ENCODE data around the gene ATP2C2. TPM values are rescaled to one million over a fixed set of nuclear protein-coding genes. Genes with fewer than 3 reads are reported as not detected.

ATP2C2 gene
- total RNA-seq, 1 donor from 2014 or later: 0.18 TPM

DNA sequence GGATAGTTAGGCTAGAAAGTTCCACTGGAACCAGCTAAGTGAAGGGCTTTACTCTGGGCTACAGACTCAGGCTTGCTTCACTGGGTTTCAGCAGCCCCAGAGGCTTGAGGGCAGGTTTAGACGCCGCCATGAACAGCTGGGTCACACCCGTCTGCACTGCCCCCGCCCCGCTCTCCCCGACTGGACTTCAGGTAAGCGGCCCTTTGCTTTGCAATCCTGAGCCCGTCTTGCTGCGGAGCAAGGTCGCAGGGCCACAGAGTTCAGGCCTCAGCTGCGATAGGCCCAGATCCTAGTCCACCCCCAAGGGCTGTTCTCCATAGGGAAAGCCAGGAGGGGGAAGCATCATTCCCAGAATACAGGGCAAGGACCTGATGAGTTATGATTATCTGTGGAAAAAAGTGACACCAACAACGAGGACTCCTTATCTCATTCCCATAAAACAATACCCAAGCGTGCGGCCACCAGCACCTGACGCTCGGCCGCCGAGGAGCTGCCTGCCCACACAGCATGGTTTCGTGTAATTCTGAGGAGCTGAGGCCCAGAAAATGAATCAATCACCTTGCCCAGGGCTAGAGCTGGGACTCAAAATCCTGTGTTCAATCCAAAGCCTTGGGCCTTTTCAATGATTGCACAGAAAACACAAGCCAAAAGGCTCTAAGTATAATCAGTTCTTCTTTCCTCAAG is 115.7 kb downstream of the ATP2C2 start:
- DNase-seq (ENCODE audit: low spot score) (peak; percentile 40), ATAC-seq (no peak)

DNA sequence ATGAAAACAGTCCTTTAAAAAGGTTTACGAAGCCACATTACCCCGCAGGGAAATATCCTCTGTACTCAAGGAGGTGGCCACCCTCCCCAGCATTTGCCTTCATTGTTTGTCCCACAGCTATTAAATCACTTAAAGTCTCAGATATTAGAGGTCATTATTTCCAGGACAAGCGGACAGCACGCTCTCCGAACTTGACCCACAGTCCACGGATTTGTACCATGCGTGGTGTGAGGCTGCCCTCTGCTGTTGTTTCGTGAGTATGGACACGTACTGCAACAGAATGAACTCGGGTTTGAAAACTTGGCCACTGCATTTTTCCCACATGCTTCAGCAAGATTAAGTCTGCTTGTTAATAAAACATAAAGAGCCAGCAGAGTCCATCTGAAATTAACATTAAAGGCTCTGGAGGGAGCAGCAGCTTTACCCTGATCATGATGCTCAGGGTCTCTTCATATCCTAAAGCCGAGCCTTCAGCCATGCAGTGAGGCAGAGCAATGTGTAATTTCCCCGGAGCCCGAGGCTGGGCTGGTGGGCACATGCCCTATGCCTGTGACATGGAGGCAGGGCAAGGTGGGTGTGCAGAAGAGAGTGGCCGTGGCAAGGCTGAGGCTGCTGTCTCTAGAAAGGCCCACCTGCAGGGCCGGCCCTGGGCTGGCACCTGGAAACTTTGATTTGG is 116.4 kb downstream of the ATP2C2 start:
- ATAC-seq (peak; percentile 97), DNase-seq (ENCODE audit: low spot score) (peak; percentile 71)

DNA sequence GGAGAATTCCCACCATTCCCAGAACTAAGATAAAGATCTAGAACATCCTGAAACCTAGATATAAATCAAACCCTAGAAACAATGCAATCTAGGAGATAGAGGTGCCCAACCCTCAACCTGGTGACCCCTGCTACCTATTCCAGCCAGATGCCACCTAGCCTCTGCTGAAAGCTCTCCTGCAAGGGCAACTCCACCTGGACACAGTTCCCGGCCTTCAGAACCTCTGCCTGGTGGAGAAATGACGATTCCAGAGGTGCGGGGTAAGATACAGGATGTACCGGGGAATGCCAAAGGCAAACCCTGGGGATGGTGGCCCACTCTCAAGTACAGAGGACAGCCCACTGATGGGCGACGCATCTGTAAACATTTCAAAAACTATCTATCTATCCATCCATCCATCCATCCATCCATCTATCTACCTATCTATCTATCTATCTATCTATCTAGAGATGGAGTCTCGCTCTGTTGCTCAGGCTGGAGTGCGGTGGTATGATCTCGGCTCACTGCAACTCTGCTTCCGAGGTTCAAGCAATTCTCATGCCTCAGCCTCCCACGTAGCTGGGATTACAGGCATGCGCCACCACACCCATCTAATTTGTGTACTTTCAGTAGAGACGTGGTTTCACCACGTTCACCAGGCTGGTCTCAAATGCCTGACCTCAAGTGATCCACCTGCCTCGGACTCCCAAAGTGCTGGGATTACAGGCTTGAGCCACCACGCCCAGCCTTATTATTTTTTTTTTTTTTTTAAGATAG is 117.1 kb downstream of the ATP2C2 start:
- DNase-seq (ENCODE audit: low spot score) (peak; percentile 27), ATAC-seq (no peak)

DNA sequence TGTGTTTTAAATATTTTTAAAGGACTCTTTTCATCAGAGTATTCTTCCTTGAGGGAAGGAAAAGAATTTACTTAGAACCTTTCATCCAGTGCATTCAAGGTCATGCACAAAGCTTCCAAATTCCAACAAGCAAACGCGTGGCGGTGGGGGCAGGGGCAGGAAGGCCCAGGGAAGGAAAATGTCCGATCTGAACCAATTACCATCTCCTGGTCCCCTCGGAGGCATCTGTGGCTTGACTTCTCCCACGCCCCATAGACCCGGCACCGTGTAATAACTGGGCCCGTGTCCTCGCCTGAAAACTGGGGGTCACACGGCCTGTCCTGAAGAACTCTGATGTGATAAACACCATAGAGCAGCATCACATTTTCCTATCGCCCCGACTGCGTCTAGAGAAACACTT is 117.8 kb downstream of the ATP2C2 start:
- ATAC-seq (no peak), DNase-seq (ENCODE audit: low spot score) (peak; percentile 24)

DNA sequence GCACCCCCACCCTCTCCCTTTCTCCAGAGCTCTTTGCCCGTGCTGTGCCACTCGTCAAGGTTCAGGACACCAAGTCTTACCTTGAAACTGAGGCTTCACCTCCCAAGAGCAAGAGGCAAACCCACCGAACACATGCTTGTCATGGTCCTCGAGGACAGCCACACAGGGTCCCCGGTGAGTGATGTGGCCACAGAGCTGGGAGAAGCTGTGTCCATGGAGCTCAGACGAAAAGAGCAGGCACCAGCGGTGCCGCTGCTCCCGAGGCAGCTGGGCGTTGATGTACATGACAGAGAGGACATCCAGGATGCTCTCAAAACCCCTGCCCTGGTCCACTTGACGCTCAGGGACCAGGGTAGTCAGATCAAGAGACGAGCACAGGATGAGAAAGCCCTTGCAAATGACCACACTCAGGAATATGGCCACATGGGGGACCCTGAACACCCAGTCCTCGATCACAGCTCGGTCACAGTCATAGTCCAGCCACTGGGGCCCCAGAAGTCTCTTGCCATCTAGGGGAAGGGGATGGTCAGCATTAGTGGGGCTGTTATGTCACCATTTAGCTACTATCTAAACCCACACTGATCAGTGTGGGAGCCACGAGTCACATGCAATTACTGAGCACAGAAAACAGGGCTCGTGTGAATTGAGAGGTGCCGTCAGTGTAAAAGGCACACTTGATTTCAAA is 118.4 kb downstream of the ATP2C2 start:
- DNase-seq (ENCODE audit: low spot score): peak; percentile 39
- no peak for ATAC-seq

DNA sequence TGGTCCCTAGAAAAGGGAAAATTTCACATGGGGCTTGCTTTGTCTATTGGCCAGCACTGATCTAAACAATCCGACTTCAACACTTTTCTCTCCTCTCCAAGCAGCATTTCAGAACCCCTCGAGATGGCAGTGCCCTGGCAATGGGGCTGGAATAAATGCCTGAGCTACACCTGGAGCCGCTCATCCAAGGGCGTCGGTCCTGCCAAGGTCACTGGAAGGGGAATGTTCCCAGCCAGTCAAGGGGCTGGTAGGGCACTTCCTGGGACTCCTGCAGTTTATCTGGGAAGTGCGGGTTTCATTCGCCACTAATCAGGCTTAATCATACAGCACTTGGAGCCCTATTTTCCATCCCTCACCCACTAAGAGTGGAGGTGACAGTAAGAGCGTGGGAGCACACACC is 119.0 kb downstream of the ATP2C2 start:
- ATAC-seq: no peak
- peak; percentile 19 for DNase-seq (ENCODE audit: low spot score)

DNA sequence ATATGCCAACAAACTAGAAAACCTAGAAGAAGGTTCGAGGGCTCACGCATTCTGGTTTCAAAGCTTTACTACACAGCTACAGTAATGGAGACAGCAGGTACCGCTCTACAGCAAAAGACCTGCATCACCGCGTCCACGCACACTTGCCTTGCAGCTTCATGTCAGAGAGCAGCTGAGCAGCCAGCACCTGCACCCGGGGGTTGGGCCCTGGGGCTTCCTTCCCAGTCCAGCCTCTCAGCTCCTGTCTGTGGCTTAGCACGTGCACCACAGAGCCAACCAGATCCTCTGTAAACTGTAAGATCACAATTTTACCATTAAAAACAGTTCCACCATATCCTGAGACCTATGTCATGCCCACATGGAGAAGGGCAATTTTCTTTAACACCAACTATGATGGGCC is 120.8 kb downstream of the ATP2C2 start:
- DNase-seq (ENCODE audit: low spot score) (peak; percentile 21), ATAC-seq (no peak)

DNA sequence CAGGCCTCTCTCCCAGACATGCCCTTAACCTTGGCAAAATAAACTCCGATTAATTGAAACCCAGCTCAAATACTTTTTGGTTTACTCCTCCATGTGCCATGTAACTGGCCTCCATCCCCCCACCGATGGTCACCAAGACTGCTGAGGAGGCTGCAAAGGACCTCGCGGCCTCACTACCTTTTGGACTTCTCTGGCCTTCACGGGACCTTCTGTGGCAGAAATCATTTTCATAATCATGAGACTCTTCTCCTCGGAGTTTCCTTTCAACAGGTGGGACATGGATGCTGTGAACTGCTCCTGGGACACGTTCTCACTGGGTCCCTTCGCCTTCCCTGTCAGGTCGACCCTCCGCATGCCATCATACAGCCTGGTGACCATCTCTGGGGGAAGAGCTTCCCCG is 127.2 kb downstream of the ATP2C2 start:
- ATAC-seq: no peak
- peak; percentile 19 for DNase-seq (ENCODE audit: low spot score)

DNA sequence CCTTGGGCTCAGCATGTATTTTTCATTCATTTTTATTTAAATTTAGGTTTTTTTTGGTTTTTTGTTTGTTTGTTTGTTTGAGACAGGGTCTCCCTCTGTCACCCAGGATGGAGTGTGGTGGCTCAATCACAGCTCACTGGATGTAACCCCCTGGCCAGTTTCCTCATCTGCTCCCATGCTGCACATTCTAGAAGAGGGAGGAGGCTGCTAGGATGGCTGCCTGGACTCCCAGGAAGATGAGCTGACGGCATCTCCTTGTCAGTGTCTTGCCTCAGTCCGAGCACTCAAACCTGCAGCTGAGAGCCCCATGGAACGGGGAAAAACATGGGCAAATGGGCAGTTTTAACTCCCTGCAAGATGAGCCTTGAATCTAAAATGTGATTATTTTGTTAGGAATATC is 128.7 kb downstream of the ATP2C2 start:
- peak; percentile 24 for DNase-seq (ENCODE audit: low spot score)
- no peak for ATAC-seq

DNA sequence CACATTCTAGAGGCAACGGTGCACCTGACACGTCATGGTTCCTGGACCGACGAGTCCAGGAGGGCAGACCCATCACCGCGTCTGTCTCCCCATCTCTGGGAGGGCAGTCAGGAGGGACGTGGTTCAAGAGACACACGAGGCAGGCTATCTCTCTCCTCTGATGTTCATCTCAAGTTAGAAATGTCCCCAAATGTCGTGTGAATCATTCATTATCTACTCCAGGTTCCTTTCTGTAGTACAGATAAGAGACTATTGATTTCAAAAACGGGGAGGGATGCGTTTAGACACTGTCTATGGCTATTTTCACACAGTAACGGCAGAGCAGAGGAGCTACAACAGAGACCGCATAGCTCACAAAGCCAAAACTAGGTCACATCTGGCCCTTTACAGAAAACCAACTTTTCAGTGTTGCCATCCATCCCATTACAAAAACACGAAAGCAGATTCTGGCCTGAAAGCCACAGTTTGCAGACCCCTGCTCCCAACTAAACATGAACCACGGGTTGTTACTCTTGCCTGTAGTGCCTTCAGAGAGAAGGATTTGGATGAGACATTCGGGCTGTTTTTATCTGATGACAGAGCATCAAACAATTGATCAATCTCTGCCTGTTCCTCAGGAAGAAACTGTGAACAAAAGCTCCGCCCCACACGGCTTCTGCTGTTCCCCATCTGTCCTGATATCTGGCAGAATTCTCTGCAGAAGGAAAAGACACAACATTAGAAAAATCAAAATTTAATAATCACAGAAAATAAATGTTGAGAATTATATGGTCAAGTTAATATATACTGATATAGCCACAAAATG is 129.3 kb downstream of the ATP2C2 start:
- peak; percentile 33 for DNase-seq (ENCODE audit: low spot score)
- no peak for ATAC-seq

DNA sequence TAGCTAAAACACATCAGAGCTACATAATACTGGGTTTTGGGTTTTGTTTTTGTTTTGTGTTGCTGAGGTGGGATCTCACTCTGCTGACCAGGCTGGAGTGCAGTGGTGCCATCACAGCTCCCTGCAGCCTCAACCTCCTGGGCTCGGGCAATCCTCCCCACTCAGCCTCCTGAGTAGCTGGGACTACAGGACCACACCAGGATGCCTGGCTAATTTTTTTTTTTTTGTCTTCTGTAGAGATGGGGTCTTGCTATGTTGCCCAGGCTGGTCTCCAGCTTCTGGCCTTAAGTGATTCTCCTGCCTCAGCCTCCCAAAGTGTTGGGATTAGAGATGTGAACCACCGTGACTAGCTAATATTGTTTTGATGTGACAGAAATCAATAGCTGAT is 129.9 kb downstream of the ATP2C2 start:
- ATAC-seq (no peak), DNase-seq (ENCODE audit: low spot score) (peak; percentile 3)

DNA sequence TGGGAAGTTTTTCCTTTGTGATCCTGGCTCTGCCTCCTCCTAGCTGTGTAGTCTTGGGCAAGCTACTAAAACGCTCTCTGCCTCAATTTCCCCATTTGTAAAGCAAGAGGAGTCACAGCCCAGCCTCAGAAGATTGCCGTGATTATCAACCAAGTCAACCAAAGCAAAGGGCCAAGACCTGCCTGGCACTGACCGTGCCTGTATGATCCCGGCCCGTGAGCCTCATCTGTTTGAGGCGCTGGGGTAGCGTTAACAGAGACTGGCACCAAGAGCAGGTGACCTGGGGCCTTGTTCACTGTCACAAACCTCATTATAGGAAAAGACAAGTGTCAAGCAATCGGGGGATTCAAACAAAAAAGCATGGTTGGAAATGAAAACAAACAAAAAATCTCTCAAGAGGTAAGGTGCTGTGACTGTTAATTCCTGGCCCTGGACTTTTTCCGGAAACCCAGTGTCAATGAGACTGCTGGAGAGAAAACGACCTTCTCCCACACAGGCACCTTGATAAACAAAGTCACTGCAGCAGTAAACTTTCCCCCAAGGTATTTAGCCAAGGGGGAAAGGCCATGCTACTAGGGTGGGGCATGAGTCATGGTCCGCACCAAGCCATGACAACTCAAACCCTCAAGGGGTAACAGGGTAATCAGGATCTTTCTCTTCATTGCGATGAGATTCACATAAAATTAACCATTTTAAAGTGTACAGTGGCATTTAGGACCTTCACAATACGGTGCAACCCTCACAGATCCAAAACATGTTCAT is 130.7 kb downstream of the ATP2C2 start:
- no peak for DNase-seq (ENCODE audit: low spot score)
- no peak for ATAC-seq

DNA sequence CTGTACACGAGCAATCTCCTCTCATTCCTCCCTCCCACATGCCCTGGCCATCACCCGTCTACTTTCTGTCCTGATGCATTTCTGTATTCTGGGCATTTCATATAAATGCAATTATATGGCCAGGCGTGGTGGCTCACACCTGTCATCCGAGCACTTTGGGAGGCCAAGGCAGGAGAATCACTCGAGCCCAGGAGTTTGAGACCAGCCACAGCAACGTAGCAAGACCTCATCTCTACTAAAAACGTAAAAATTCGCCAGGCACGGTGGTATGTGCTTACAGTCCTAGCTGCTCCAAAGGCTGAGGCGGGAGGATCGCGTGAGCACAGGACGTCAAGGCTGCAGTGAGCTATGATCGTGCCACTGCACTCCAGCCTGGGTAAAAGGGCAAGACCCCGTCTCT is 131.3 kb downstream of the ATP2C2 start:
- DNase-seq (ENCODE audit: low spot score) (no peak), ATAC-seq (no peak)

DNA sequence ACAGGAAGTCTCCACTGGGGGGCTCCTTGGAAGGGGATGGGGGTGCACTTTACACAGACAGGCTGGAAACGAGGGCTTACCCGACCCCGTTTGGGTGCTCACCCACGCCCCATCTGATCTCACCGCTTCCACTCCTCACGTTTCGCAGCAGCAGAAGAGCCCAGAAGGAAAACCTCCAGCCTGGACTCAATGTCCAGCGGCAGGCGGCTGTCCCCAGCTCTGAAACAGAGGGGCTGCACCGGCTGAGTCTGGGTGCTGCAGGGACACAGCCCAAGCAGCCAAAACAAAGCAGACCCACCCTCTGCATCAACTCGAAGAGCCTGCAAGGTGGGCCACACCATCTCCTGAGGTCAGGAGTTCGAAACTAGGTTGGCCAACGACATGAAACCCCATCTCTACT is 132.2 kb downstream of the ATP2C2 start:
- ATAC-seq (no peak), DNase-seq (ENCODE audit: low spot score) (no peak)

DNA sequence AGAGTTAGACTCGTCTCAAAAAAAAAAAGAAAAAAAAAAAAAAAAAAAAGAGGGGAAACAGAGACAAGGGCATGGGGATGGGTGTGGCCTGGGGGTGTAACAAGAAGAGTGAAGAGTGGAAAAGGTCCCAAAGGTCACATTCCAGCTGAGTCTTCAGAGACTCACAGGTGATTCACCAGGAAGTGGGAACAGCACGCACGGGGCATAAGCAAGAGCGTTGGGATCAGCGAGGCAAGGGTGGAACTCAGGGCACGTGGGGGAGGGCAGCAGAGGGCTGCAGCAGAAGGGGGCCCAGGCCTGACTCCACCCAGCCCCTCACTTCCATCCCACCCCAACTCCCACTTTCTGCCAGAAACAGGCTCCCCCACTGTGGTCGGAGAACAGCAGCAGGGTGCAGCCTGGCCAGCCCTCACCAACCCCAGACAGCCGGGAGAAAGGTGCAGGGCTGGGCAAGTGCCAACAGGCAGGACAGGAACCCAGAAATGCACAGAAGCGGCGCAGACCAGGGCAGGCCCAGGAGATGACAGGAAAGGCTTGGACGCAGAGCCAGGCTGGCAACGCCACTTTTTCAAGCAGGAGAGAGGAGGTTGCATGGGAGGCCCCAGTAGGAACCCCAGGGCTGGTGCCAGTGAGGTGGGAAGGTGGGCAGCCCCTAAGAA is 132.9 kb downstream of the ATP2C2 start:
- no peak for ATAC-seq
- DNase-seq (ENCODE audit: low spot score): no peak

DNA sequence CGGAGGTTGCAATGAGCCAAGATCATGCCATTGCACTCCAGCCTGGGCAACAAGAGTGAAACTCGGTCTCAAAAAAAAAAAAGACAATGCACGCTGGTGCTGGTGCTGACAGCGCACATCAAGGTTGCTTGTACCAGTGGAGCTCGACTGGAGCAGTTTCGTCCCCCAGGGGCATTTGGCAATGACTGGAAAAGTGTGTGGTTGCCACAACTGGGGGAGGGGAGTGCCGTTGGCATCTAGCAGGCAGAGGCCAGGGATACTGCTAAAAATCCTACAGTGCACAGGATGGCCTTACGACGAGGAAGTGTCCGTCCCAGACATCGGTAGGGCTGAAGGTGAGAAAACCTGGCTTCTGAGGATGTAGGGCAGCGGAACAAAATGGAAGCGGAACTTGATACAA is 133.7 kb downstream of the ATP2C2 start:
- ATAC-seq: no peak
- no peak for DNase-seq (ENCODE audit: low spot score)

DNA sequence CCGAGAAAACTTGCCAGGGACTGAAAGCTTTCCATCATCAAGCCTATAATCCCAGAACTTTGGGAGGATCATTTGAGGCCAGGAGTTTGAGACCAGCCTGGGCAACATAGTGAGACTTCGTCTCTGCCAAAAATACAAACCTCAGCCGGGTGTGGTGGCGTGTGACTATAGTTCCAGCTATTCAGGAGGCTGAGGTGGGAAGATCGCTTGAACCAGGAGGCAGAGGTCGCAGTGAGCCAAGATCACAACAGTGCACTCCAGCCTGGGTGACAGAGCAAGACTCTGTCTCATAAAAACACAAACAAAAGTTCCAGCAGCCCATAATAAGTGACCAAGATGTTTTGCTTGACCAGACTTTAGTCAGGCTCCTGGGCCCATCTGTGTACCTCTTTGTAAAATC is 134.2 kb downstream of the ATP2C2 start:
- no peak for ATAC-seq
- DNase-seq (ENCODE audit: low spot score): no peak

DNA sequence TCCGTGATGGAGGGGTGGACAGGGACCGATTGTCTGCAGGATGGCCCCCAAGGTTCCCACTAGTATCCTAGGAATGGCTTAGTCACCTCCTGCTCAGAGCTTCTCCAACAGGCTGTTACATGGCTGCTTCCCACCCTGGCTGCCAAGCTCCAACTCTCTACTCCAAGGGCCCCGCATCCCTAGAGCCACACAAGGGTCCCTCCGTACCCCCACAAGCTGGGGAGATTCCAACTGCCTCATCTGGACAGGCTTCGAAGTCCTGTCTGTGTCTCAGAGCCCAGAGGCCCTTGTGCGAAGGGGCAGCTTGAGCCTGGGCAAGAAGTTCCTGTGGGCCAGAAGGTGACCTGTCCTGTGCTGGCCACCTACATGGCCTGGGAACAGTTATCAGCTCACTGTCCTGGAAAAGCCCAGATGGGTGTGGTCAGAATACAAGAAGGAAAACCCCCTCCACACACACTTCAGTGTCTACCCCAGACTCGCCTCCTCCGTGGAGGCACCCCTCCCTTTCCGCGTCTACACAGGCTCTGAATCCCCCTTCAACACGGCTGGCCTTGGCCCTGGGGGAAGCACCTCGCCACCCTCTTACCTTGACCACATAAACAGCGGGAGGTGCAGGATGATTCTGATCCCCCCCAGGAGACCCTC is 135.5 kb downstream of the ATP2C2 start:
- ATAC-seq (peak; percentile 10), DNase-seq (ENCODE audit: low spot score) (no peak)
